Thyroid gland (tissue), 4 donors: ENCODE measurements around the gene CHAC1.

ENCODE experiments used
- POLR2A ChIP-seq, 2 donors: fragments of 450-650 bp; IDR thresholded peaks; one replicate each; pipeline ENCODE4 v1.6.1; 2017; ENCODE audit warnings: antibody characterized with exemption in 2 of 2, mild to moderate bottlenecking in 2 of 2, moderate library complexity in 1 of 2
- TF ChIP-seq, protein P1 (sequence below), 6 experiments: fragments of 200-600 bp in 3 of 6; fragments of 450-650 bp in 3 of 6; sonication (generic) in 3 of 6; IDR thresholded peaks; one replicate each; pipeline ENCODE4 v1.5.1; 2016 to 2019; ENCODE audit warnings: antibody characterized with exemption in 6 of 6, mild to moderate bottlenecking in 2 of 6, inconsistent platforms in 1 of 6, moderate library complexity in 1 of 6

DNA sequence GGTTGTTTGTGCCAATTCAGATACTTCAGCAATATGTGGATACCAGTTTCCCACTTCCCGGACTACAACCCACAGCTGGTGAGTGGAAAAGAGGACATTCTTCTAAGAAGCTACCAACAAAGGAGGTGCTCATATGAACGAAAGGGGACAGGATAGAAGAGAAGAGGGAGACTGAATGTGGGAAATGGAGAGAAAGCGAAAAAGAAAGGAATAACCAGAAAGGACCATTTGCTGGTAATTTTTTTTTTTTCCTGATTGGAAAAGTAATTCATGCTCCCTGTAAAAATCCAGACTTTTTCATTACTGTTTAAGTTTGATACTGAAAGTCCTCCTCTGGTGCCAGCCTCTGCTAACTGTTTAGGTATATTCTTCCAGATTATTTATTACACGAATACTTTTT, 1.5 kb upstream of the CHAC1 start:
- no peak for TF ChIP-seq POLR2A (IDR thresholded peaks at IDR 0.05)
- TF ChIP-seq, protein P1, sequence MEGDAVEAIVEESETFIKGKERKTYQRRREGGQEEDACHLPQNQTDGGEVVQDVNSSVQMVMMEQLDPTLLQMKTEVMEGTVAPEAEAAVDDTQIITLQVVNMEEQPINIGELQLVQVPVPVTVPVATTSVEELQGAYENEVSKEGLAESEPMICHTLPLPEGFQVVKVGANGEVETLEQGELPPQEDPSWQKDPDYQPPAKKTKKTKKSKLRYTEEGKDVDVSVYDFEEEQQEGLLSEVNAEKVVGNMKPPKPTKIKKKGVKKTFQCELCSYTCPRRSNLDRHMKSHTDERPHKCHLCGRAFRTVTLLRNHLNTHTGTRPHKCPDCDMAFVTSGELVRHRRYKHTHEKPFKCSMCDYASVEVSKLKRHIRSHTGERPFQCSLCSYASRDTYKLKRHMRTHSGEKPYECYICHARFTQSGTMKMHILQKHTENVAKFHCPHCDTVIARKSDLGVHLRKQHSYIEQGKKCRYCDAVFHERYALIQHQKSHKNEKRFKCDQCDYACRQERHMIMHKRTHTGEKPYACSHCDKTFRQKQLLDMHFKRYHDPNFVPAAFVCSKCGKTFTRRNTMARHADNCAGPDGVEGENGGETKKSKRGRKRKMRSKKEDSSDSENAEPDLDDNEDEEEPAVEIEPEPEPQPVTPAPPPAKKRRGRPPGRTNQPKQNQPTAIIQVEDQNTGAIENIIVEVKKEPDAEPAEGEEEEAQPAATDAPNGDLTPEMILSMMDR (IDR thresholded peaks at IDR 0.05), result no peak
